H1 (cell line): ENCODE results near the gene GOLGA7B. TPM values are rescaled to one million over a fixed set of nuclear protein-coding genes. Genes with fewer than 3 reads are reported as not detected.

Experiments used
- CTCF ChIA-PET: fragments of 300-600 bp; sonication (Branson Sonifier 250); formaldehyde crosslinking; loops from one replicate; lab custom pipeline; 2021; ENCODE audit not compliant: partially characterized antibody; lab: Charles Lee
- POLR2A ChIA-PET: fragments of 300-600 bp; sonication (Branson Sonifier 250); formaldehyde crosslinking; loops from one replicate; lab custom pipeline; 2021; ENCODE audit warnings: inconsistent platforms; ENCODE audit not compliant: partially characterized antibody; lab: Charles Lee
- DNase-seq, 2 experiments: peaks; one replicate each; pipeline versions ENCODE4 v3.0.0 to v3.0.0-alpha.2; 2010 to 2022; ENCODE audit warnings: low spot score in 2 of 2, low read depth in 1 of 2, mixed read lengths in 1 of 2
- FAIRE-seq: peaks from 2 replicates; lab custom pipeline; 2011; peaks lifted over from hg19 to GRCh38; lab: Jason Lieb, UNC
- H2AFZ ChIP-seq: 2 replicates; pipeline ENCODE4 v1.8.1; 2012; ENCODE audit warnings: low read length, inconsistent platforms
- H2AK5ac ChIP-seq: 2 replicates; pipeline ENCODE4 v1.6.1; 2013; ENCODE audit warnings: low read depth, low read length
- H2BK120ac ChIP-seq: replicated peaks from 2 replicates; pipeline ENCODE3; 2013; ENCODE audit warnings: low read depth, low read length, inconsistent platforms
- H2BK12ac ChIP-seq: 2 replicates; pipeline ENCODE4 v1.6.1; 2013; ENCODE audit warnings: low read depth, low read length
- H2BK15ac ChIP-seq: 2 replicates; pipeline ENCODE4 v1.6.1; 2013; ENCODE audit warnings: low read length
- H2BK20ac ChIP-seq: 2 replicates; pipeline ENCODE4 v1.6.1; 2013; ENCODE audit warnings: low read length
- H2BK5ac ChIP-seq: 2 replicates; pipeline ENCODE4 v1.6.1; 2013; ENCODE audit warnings: low read depth, low read length
- H3K14ac ChIP-seq: 2 replicates; pipeline ENCODE4 v1.6.1; 2013; ENCODE audit warnings: inconsistent platforms; ENCODE audit not compliant: insufficient read length
- H3K18ac ChIP-seq: 2 replicates; pipeline ENCODE4 v1.6.1; 2013; ENCODE audit warnings: low read length; ENCODE audit errors: extremely low read depth
- H3K23ac ChIP-seq: 2 replicates; pipeline ENCODE4 v1.6.1; 2013; ENCODE audit warnings: inconsistent platforms; ENCODE audit not compliant: insufficient read length
- H3K23me2 ChIP-seq: 2 replicates; pipeline ENCODE4 v1.6.1; 2013; ENCODE audit warnings: low read depth, low read length
- H3K27ac ChIP-seq: 2 replicates; pipeline ENCODE4 v1.6.1; 2011; ENCODE audit warnings: low read depth, low read length, inconsistent platforms
- H3K27me3 ChIP-seq, 4 experiments: replicated peaks in 1 of 4; 1 replicate in 1 of 4; 2 replicates in 3 of 4; pipeline versions ENCODE4 v1.6.1 to v1.8.1; 2011 to 2013; ENCODE audit warnings: low read length in 3 of 4, mild to moderate bottlenecking in 3 of 4, inconsistent platforms in 2 of 4, mixed read lengths in 2 of 4, moderate library complexity in 1 of 4; ENCODE audit not compliant: control insufficient read depth in 3 of 4, insufficient read depth in 3 of 4; ENCODE audit errors: extremely low read depth in 1 of 4
- H3K36me3 ChIP-seq, 4 experiments: 2 replicates each; pipeline versions ENCODE4 v1.6.1 to v1.8.1; 2011 to 2013; ENCODE audit warnings: mild to moderate bottlenecking in 4 of 4, low read length in 3 of 4, moderate library complexity in 2 of 4, control low read depth in 1 of 4, inconsistent platforms in 1 of 4; ENCODE audit not compliant: insufficient read depth in 4 of 4, control insufficient read depth in 2 of 4
- H3K4ac ChIP-seq: replicated peaks from 2 replicates; pipeline ENCODE3; 2013; ENCODE audit warnings: low read length, low read depth, mixed read lengths, inconsistent platforms; ENCODE audit not compliant: insufficient read length
- H3K4me1 ChIP-seq, 4 experiments: replicated peaks in 1 of 4; 1 replicate in 1 of 4; 2 replicates in 3 of 4; pipeline versions ENCODE4 v1.6.1 to v1.8.1; 2011 to 2013; ENCODE audit warnings: low read length in 3 of 4, inconsistent platforms in 2 of 4, mixed read lengths in 1 of 4; ENCODE audit not compliant: insufficient read depth in 4 of 4, control insufficient read depth in 3 of 4
- H3K4me2 ChIP-seq, 2 experiments: 2 replicates each; pipeline versions ENCODE4 v1.6.1 to v1.8.1; 2011 to 2013; ENCODE audit warnings: low read depth in 2 of 2, low read length in 2 of 2, control low read depth in 1 of 2, inconsistent platforms in 1 of 2, mild to moderate bottlenecking in 1 of 2; ENCODE audit not compliant: insufficient read depth in 1 of 2
- H3K4me3 ChIP-seq, 4 experiments: fragments of 200-600, 300-600 bp in 1 of 4; sonication (generic), shearing (Covaris generic), sonication (Bioruptor Twin) in 1 of 4; 2 replicates each; pipeline versions ENCODE4 v1.5.1 to v1.8.1; 2011 to 2016; ENCODE audit warnings: low read length in 4 of 4, low read depth in 3 of 4, control low read depth in 2 of 4, inconsistent platforms in 2 of 4, mild to moderate bottlenecking in 2 of 4, mixed read lengths in 1 of 4, moderate library complexity in 1 of 4; ENCODE audit not compliant: insufficient read depth in 2 of 4; ENCODE audit errors: extremely low read depth in 1 of 4
- H3K56ac ChIP-seq: replicated peaks from 2 replicates; pipeline ENCODE3; 2013; ENCODE audit warnings: low read depth, mild to moderate bottlenecking, mixed read lengths, low read length, inconsistent platforms; ENCODE audit not compliant: insufficient read length
- H3K79me1 ChIP-seq: 2 replicates; pipeline ENCODE4 v1.6.1; 2013; ENCODE audit warnings: low read depth, low read length, control low read depth
- H3K79me2 ChIP-seq, 2 experiments: 2 replicates each; pipeline versions ENCODE4 v1.6.1 to v1.8.1; 2012 to 2013; ENCODE audit warnings: low read length in 2 of 2, mild to moderate bottlenecking in 2 of 2, inconsistent platforms in 1 of 2; ENCODE audit not compliant: insufficient read depth in 2 of 2, control insufficient read depth in 1 of 2
- H3K9ac ChIP-seq, 4 experiments: replicated peaks in 1 of 4; 1 replicate in 1 of 4; 2 replicates in 3 of 4; pipeline versions ENCODE4 v1.6.1 to v1.8.1; 2011 to 2013; ENCODE audit warnings: low read depth in 3 of 4, low read length in 3 of 4, control low read depth in 2 of 4, mild to moderate bottlenecking in 2 of 4, moderate library complexity in 2 of 4, inconsistent platforms in 1 of 4; ENCODE audit errors: extremely low read depth in 1 of 4
- H3K9me3 ChIP-seq, 2 experiments: 2 replicates each; pipeline versions ENCODE4 v1.6.1 to v1.8.1; 2012 to 2013; ENCODE audit warnings: mild to moderate bottlenecking in 2 of 2, moderate library complexity in 2 of 2, control low read depth in 1 of 2, inconsistent platforms in 1 of 2, low read depth in 1 of 2, low read length in 1 of 2, mixed read lengths in 1 of 2; ENCODE audit not compliant: insufficient read depth in 2 of 2
- H4K20me1 ChIP-seq, 2 experiments: replicated peaks in 1 of 2; 2 replicates each; pipeline versions ENCODE3 to v1.8.1; 2011 to 2013; ENCODE audit warnings: inconsistent platforms in 2 of 2, low read length in 2 of 2, mild to moderate bottlenecking in 1 of 2; ENCODE audit not compliant: insufficient read depth in 2 of 2, control insufficient read depth in 1 of 2
- H4K5ac ChIP-seq: 2 replicates; pipeline ENCODE4 v1.6.1; 2013; ENCODE audit warnings: low read length, low read depth, mixed read lengths, inconsistent platforms; ENCODE audit not compliant: insufficient read length
- H4K8ac ChIP-seq: 2 replicates; pipeline ENCODE4 v1.8.0; 2013; ENCODE audit warnings: mild to moderate bottlenecking, moderate library complexity, low read length, inconsistent platforms; ENCODE audit not compliant: insufficient read depth; ENCODE audit errors: extremely low read depth
- H4K91ac ChIP-seq: replicated peaks from 2 replicates; pipeline ENCODE3; 2013; ENCODE audit warnings: low read length, mixed read lengths, inconsistent platforms; ENCODE audit not compliant: insufficient read length
- CBX5 ChIP-seq: fragments of 300-800, 300-1000 bp; sonication (generic); IDR thresholded peaks from 2 replicates; pipeline ENCODE4 v1.7.1; 2016; ENCODE audit warnings: antibody characterized with exemption, low read length, low read depth
- CEBPB ChIP-seq: IDR thresholded peaks from 2 replicates; pipeline ENCODE4 v1.6.1; 2012; ENCODE audit warnings: low read depth, low read length
- CREB1 ChIP-seq: IDR thresholded peaks from 2 replicates; pipeline ENCODE4 v1.6.1; 2012; ENCODE audit warnings: inconsistent platforms
- JUN ChIP-seq: IDR thresholded peaks from 2 replicates; pipeline ENCODE4 v1.6.1; 2011; ENCODE audit warnings: low read depth, mild to moderate bottlenecking, improper control_type of control experiment, low read length
- NANOG ChIP-seq: IDR thresholded peaks from 2 replicates; pipeline ENCODE4 v1.6.1; 2011; ENCODE audit warnings: low read length, low read depth, mild to moderate bottlenecking, inconsistent platforms; ENCODE audit not compliant: insufficient read depth, poor library complexity, severe bottlenecking
- POLR2A ChIP-seq, 2 experiments: IDR thresholded peaks; 1 replicate in 1 of 2; 2 replicates in 1 of 2; pipeline ENCODE4 v1.6.1; 2011; ENCODE audit warnings: low read depth in 2 of 2, low read length in 2 of 2, mild to moderate bottlenecking in 2 of 2; ENCODE audit errors: control extremely low read depth in 1 of 2
- RFX5 ChIP-seq: IDR thresholded peaks from 2 replicates; pipeline ENCODE4 v1.6.1; 2011; ENCODE audit warnings: low read depth, low read length, improper control_type of control experiment, borderline replicate concordance
- SAP30 ChIP-seq: fragments of 300-600 bp; sonication (generic); IDR thresholded peaks from 2 replicates; pipeline ENCODE4 v1.7.1; 2012; ENCODE audit warnings: low read length, moderate library complexity, mild to moderate bottlenecking, inconsistent platforms; ENCODE audit not compliant: insufficient read depth, insufficient replicate concordance
- SIRT6 ChIP-seq: IDR thresholded peaks from one replicate; pipeline ENCODE4 v1.7.1; 2012; ENCODE audit warnings: low read length, inconsistent platforms
- SP4 ChIP-seq: IDR thresholded peaks from 2 replicates; pipeline ENCODE4 v1.6.1; 2012; ENCODE audit warnings: low read length, inconsistent platforms
- TAF1 ChIP-seq: IDR thresholded peaks from 2 replicates; pipeline ENCODE4 v1.6.1; 2011; ENCODE audit warnings: mild to moderate bottlenecking, low read depth, low read length
- TEAD4 ChIP-seq: IDR thresholded peaks from 2 replicates; pipeline ENCODE4 v1.6.1; 2012; ENCODE audit warnings: low read depth, low read length, inconsistent platforms, mixed read lengths
- WGBS, 2 experiments: shearing (Covaris generic) in 1 of 2; methylation state at CpG; one replicate each; pipeline versions ENCODE4 v1.1.6 to v1.1.7; 2013 to 2015; ENCODE audit warnings: low lambda C conversion rate in 2 of 2, mixed read lengths in 2 of 2, inconsistent platforms in 1 of 2, low coverage in 1 of 2, missing lambda C conversion rate in 1 of 2; ENCODE audit not compliant: insufficient replicate concordance in 2 of 2, insufficient coverage in 1 of 2, insufficient read length in 1 of 2; ENCODE audit errors: extremely low coverage in 1 of 2, missing lambda C conversion rate in 1 of 2; 5-methylcytosine and 5-hydroxymethylcytosine counted together
- polyA plus RNA-seq, 7 experiments: library from polyadenylated mRNA; depleted of rRNA in 3 of 7; stranded (reverse) in 5 of 7; unstranded in 2 of 7; fragments of >200 nt in 5 of 7; fragments of 200-250 nt in 2 of 7; gene quantifications; 1 replicate in 5 of 7; 2 replicates in 1 of 7; 4 replicates in 1 of 7; pipeline versions ENCODE4 v1.2.1 to v1.2.3, GENCODE V29; 2011 to 2013; ENCODE audit warnings: missing spikeins in 2 of 7, mixed read lengths in 2 of 7
- total RNA-seq: library from RNA; stranded (reverse); fragmentation: NEBNext Ultra II Directional; extraction: Animal tissue kit (Norgen Biotek cat#: 25700); gene quantifications from 2 replicates; pipeline ENCODE4 v1.2.1, GENCODE V29; 2021
- TF ChIP-seq, protein P1 (sequence below): IDR thresholded peaks from 2 replicates; pipeline ENCODE4 v1.6.1; 2012; ENCODE audit warnings: inconsistent platforms

The GOLGA7B gene
- total and polyA plus RNA-seq, 2 of the 8 experiments (the other 6 are each of a cell fraction or from before 2014, with no cell fraction given), result 0.04 to 0.14 TPM

DNA sequence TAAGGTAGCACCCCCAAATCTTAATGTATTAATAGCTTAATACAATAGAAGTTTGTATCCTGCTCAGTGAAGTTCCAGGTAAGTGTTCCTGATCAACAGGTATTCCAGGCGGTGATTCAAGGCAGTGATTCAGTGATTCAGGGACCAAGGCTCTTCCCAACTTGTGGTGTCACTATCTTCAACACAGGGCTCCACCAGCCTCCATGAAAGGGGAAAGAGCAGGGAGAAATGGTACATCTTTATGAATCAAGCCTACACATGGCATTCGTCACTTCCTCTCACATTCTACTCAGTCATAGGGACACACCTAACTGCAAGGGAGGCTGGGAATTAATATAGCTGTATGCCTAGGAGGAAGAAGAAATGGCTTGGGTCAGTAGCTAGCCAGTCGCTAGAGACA lies 5.1 kb downstream of the GOLGA7B start:
- no peak overlapping the region for H2BK5ac ChIP-seq
- no peaks in the 10 kb centered on the region for H3K79me1 ChIP-seq
- no peak overlapping the region for H4K91ac ChIP-seq
- no peak overlapping the region for H3K4me2 ChIP-seq
- H4K8ac ChIP-seq, result no peak overlapping the region
- H3K9me3 ChIP-seq, result no peaks in the 10 kb centered on the region
- no peak overlapping the region for H3K56ac ChIP-seq
- H3K4me1 ChIP-seq, result peaks cover 0 to 4% (median under 1%) of the 10 kb centered on the region in 4 experiments; a peak in 6 of 7 replicates
- no peak overlapping the region for H3K23ac ChIP-seq
- H3K27ac ChIP-seq, result no peak overlapping the region
- peaks cover 0 to 3% of the 10 kb centered on the region in 2 experiments for H4K20me1 ChIP-seq
- H2BK20ac ChIP-seq, result no peak overlapping the region
- WGBS, 2 experiments, result 88% methylated on average over 3 of the region's 3 CpGs; no CpG with 5 or more reads in 1 of the 2 experiments
- FAIRE-seq, result no peak
- no peak overlapping the region for H2BK120ac ChIP-seq
- no peak overlapping the region for H2AFZ ChIP-seq
- no peak for DNase-seq
- no peak for TF ChIP-seq TEAD4
- TF ChIP-seq, protein P1, sequence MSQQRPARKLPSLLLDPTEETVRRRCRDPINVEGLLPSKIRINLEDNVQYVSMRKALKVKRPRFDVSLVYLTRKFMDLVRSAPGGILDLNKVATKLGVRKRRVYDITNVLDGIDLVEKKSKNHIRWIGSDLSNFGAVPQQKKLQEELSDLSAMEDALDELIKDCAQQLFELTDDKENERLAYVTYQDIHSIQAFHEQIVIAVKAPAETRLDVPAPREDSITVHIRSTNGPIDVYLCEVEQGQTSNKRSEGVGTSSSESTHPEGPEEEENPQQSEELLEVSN, result no peak
- TF ChIP-seq SAP30, result no peak
- no peak for TF ChIP-seq RFX5
- no peak for TF ChIP-seq CREB1
- TF ChIP-seq CEBPB, result no peak
- TF ChIP-seq POLR2A (IDR thresholded peaks at IDR 0.05; ENCODE audit: control extremely low read depth in 1 of 2, low read depth in 2 of 2, low read length in 2 of 2), result no peak
- no peak for TF ChIP-seq SIRT6
- no peak for TF ChIP-seq SP4
- TF ChIP-seq JUN, result no peak
- no peak for TF ChIP-seq CBX5
- TF ChIP-seq TAF1, result no peak
- TF ChIP-seq NANOG, result no peak
- no peaks in the 10 kb centered on the region for H3K79me2 ChIP-seq
- H3K23me2 ChIP-seq, result peaks cover 1% of the 10 kb centered on the region; the same call in 1 of the 2 replicates
- H3K14ac ChIP-seq, result no peak overlapping the region
- peaks cover 0 to 18% (median 10%) of the 10 kb centered on the region in 4 experiments; a peak in 6 of 7 replicates for H3K27me3 ChIP-seq
- H2AK5ac ChIP-seq, result no peak overlapping the region
- H4K5ac ChIP-seq, result no peak overlapping the region
- H3K4ac ChIP-seq, result no peak overlapping the region
- CTCF ChIA-PET, result interaction anchor here (1.8 kb wide), 1 partner anchor 62 kb away, joined by 6 read pairs; no protein-coding TSS in a partner anchor
- H3K36me3 ChIP-seq, result no peaks in the 10 kb centered on the region
- no peak overlapping the region for H2BK15ac ChIP-seq
- POLR2A ChIA-PET, result no interaction called here
- no peak overlapping the region for H3K4me3 ChIP-seq
- no peak overlapping the region for H3K9ac ChIP-seq
- H2BK12ac ChIP-seq, result no peak overlapping the region
- no peak overlapping the region for H3K18ac ChIP-seq
